K562 (cell line): ENCODE results near the gene ERH. TPM values are rescaled to one million over a fixed set of nuclear protein-coding genes. Genes with fewer than 3 reads are reported as not detected.

Experiments
- ATAC-seq: fragments of 200-7000 bp; cut with Tn5 transposase; 3 replicates; pipeline ENCODE4 v1.9.1; 2020; ENCODE audit warnings: moderate library complexity
- BruUV-seq: library from RNA; stranded (reverse); fragments of 400-500 nt; replicated peaks from 2 replicates; lab custom pipeline; 2021; lab: Mats Ljungman, UMichigan
- CTCF ChIA-PET: fragments of 300-600 bp; formaldehyde crosslinking; extraction: SDS; loops from one replicate; lab custom pipeline; 2021; ENCODE audit warnings: low intra/inter-chr PET ratio; lab: Yijun Ruan, JAX
- POLR2A ChIA-PET: fragments of 300-600, 350-650 bp; sonication (Branson Sonifier 250); formaldehyde crosslinking; extraction: SDS; loops from one replicate; lab custom pipeline; 2021; ENCODE audit warnings: antibody characterized with exemption, inconsistent platforms; lab: Yijun Ruan, JAX
- DNase-seq, 4 experiments: peaks; one replicate each; pipeline versions ENCODE4 v3.0.0 to v3.0.0-alpha.2; 2011 to 2018; ENCODE audit warnings: low spot score in 3 of 4, mixed read lengths in 3 of 4; ENCODE audit errors: extremely low read depth in 1 of 4
- FAIRE-seq: peaks from 2 replicates; lab custom pipeline; 2011; peaks lifted over from hg19 to GRCh38; lab: Jason Lieb, UNC
- H2AFZ ChIP-seq: 2 replicates; pipeline ENCODE4 v1.6.0; 2011; ENCODE audit warnings: low read depth, low read length, control low read depth, inconsistent platforms
- H3K27ac ChIP-seq: fragments of 200-600 bp; 3 replicates; pipeline ENCODE4 v1.8.0; 2011; ENCODE audit warnings: low read depth, mild to moderate bottlenecking, control low read depth, inconsistent platforms, low read length, moderate library complexity, mixed read lengths; ENCODE audit errors: extremely low read depth
- H3K27me3 ChIP-seq, 2 experiments: fragments of 300-600 bp in 1 of 2; 2 replicates in 1 of 2; 3 replicates in 1 of 2; pipeline versions ENCODE4 v1.6.0 to v1.8.0; 2011; ENCODE audit warnings: inconsistent platforms in 2 of 2, low read length in 2 of 2, mild to moderate bottlenecking in 1 of 2, mixed read lengths in 1 of 2, moderate library complexity in 1 of 2; ENCODE audit not compliant: control insufficient read depth in 2 of 2, insufficient read depth in 2 of 2
- H3K36me3 ChIP-seq: fragments of 300-600 bp; 3 replicates; pipeline ENCODE4 v1.8.0; 2011; ENCODE audit warnings: mild to moderate bottlenecking, low read length, inconsistent platforms; ENCODE audit not compliant: control insufficient read depth, insufficient read depth
- H3K4me1 ChIP-seq, 2 experiments: fragments of 200-600 bp in 1 of 2; replicated peaks in 1 of 2; 2 replicates in 1 of 2; 3 replicates in 1 of 2; pipeline versions ENCODE4 v1.5.1 to v1.8.0; 2011; ENCODE audit warnings: inconsistent platforms in 2 of 2, low read length in 2 of 2, mild to moderate bottlenecking in 1 of 2, mixed read lengths in 1 of 2, moderate library complexity in 1 of 2; ENCODE audit not compliant: control insufficient read depth in 2 of 2, insufficient read depth in 2 of 2
- H3K4me2 ChIP-seq: 2 replicates; pipeline ENCODE4 v1.6.1; 2011; ENCODE audit warnings: low read length, control low read depth, inconsistent platforms, mixed read lengths; ENCODE audit not compliant: insufficient read depth
- H3K4me3 ChIP-seq: fragments of 200-600 bp; sonication (generic), shearing (Covaris generic); 2 replicates; pipeline ENCODE4 v1.5.1; 2016; ENCODE audit warnings: control low read depth, inconsistent platforms
- H3K79me2 ChIP-seq: fragments of 200-600 bp; 3 replicates; pipeline ENCODE4 v1.8.0; 2011; ENCODE audit warnings: low read length, inconsistent platforms; ENCODE audit not compliant: control insufficient read depth, insufficient read depth
- H3K9ac ChIP-seq, 2 experiments: 2 replicates each; pipeline versions ENCODE4 v1.6.0 to v1.6.1; 2011; ENCODE audit warnings: low read depth in 2 of 2, low read length in 2 of 2, control low read depth in 1 of 2, inconsistent platforms in 1 of 2, mild to moderate bottlenecking in 1 of 2, mixed read lengths in 1 of 2; ENCODE audit not compliant: insufficient read depth in 1 of 2
- H3K9me1 ChIP-seq: one replicate; pipeline ENCODE4 v1.6.0; 2011; ENCODE audit warnings: inconsistent platforms, mild to moderate bottlenecking, low read length, moderate library complexity; ENCODE audit not compliant: control insufficient read depth, insufficient read depth
- H3K9me3 ChIP-seq: replicated peaks from 2 replicates; pipeline ENCODE4 v1.5.1; 2011; ENCODE audit warnings: low read depth, low read length, inconsistent platforms; ENCODE audit not compliant: control insufficient read depth, insufficient read depth
- H4K20me1 ChIP-seq: replicated peaks from 2 replicates; pipeline ENCODE4 v1.6.1; 2011; ENCODE audit warnings: low read length, inconsistent platforms, mixed read lengths; ENCODE audit not compliant: control insufficient read depth, insufficient read depth
- EWSR1 ChIP-seq: fragments of 450-650 bp; IDR thresholded peaks from 2 replicates; pipeline ENCODE4 v1.6.1; 2018; ENCODE audit warnings: borderline replicate concordance, mild to moderate bottlenecking, low read depth, moderate library complexity; ENCODE audit not compliant: partially characterized antibody
- FOXK1 ChIP-seq: sonication (generic); formaldehyde crosslinking; IDR thresholded peaks from 2 replicates; pipeline ENCODE4 v1.8.0; 2022; ENCODE audit warnings: missing genetic modification reagents, mild to moderate bottlenecking, borderline replicate concordance
- ILK ChIP-seq: fragments of 450-650 bp; IDR thresholded peaks from 2 replicates; pipeline ENCODE4 v1.6.1; 2016; ENCODE audit warnings: missing genetic modification characterization, low read depth, mild to moderate bottlenecking, missing compliant biosample characterization, moderate library complexity, borderline replicate concordance
- MCM3 ChIP-seq: fragments of 450-650 bp; IDR thresholded peaks from 2 replicates; pipeline ENCODE4 v1.6.1; 2016
- MTA1 ChIP-seq: fragments of 450-650 bp; IDR thresholded peaks from 2 replicates; pipeline ENCODE4 v1.6.1; 2017; ENCODE audit warnings: borderline replicate concordance
- MYBL2 ChIP-seq, 2 experiments: fragments of 450-650 bp in 1 of 2; sonication (generic) in 1 of 2; formaldehyde crosslinking in 1 of 2; IDR thresholded peaks; 2 replicates each; pipeline versions ENCODE4 v1.6.1 to v1.8.1; 2017 to 2022; ENCODE audit warnings: borderline replicate concordance in 1 of 2, inconsistent platforms in 1 of 2, low read depth in 1 of 2, mild to moderate bottlenecking in 1 of 2, missing genetic modification reagents in 1 of 2, moderate library complexity in 1 of 2
- PHF8 ChIP-seq: fragments of 200-600 bp; sonication (generic); IDR thresholded peaks from 2 replicates; pipeline ENCODE4 v1.6.1; 2012; ENCODE audit warnings: mixed run types, mild to moderate bottlenecking, inconsistent platforms, low read length, moderate library complexity, borderline replicate concordance
- PHTF2 ChIP-seq: fragments of 250-450 bp; sonication (Bioruptor Pico); IDR thresholded peaks from 2 replicates; pipeline ENCODE4 v1.5.0; 2021; ENCODE audit warnings: mild to moderate bottlenecking
- RBM14 ChIP-seq: fragments of 200-400 bp; formaldehyde crosslinking; IDR thresholded peaks from 2 replicates; pipeline ENCODE4 v1.6.1; 2018; ENCODE audit warnings: low read depth, mild to moderate bottlenecking, low read length, moderate library complexity, borderline replicate concordance; ENCODE audit not compliant: insufficient read depth
- SIN3B ChIP-seq: fragments of 450-650 bp; IDR thresholded peaks from 2 replicates; pipeline ENCODE4 v1.6.1; 2017; ENCODE audit warnings: low read depth, mild to moderate bottlenecking, moderate library complexity
- SNAPC5 ChIP-seq: fragments of 250-450 bp; sonication (Bioruptor Pico); IDR thresholded peaks from 2 replicates; pipeline ENCODE4 v1.8.0; 2021; ENCODE audit warnings: moderate library complexity, mild to moderate bottlenecking, inconsistent platforms
- TAF1 ChIP-seq: IDR thresholded peaks from 2 replicates; pipeline ENCODE4 v1.6.1; 2011; ENCODE audit warnings: mild to moderate bottlenecking, low read length, moderate library complexity; ENCODE audit not compliant: insufficient read depth, control insufficient read depth, severe bottlenecking; ENCODE audit errors: extremely low read depth
- ZC3H11A ChIP-seq: IDR thresholded peaks from 2 replicates; pipeline ENCODE4 v1.6.1; 2012; ENCODE audit warnings: low read depth, low read length, improper control_type of control experiment
- ZFPM2 ChIP-seq: fragments of 250-450 bp; sonication (Bioruptor Pico); IDR thresholded peaks from 2 replicates; pipeline ENCODE4 v1.5.1; 2022; ENCODE audit warnings: mild to moderate bottlenecking
- ZNF347 ChIP-seq: fragments of 450-650 bp; formaldehyde crosslinking; IDR thresholded peaks from 2 replicates; pipeline ENCODE4 v1.4.0; 2020; ENCODE audit warnings: low read depth, mild to moderate bottlenecking, moderate library complexity
- ZNF41 ChIP-seq: fragments of 250-450 bp; sonication (Bioruptor Pico); conservative IDR thresholded peaks from 2 replicates; pipeline ENCODE4 v1.4.0; 2020; ENCODE audit warnings: mild to moderate bottlenecking
- WGBS: fragments of 100-300 bp; shearing (Covaris generic); methylation state at CpG from one replicate; pipeline ENCODE4 v1.1.6; 2016; ENCODE audit warnings: low coverage, mixed read lengths; ENCODE audit not compliant: insufficient coverage; ENCODE audit errors: missing lambda C conversion rate; 5-methylcytosine and 5-hydroxymethylcytosine counted together
- in situ Hi-C: fragments of 300-500 bp; cut with MboI; formaldehyde crosslinking; loops from 4 replicates; pipeline ENCODE4 v1.15.0; 2018; ENCODE audit warnings: inconsistent platforms, mixed read lengths
- intact Hi-C: fragments of 100-400 bp; cut with micrococcal nuclease; formaldehyde crosslinking; loops from 2 replicates; pipeline ENCODE4 v1.14.2; 2022
- polyA plus RNA-seq, 8 experiments: library from polyadenylated mRNA; depleted of rRNA in 4 of 8; stranded (reverse) in 5 of 8; unstranded in 3 of 8; fragments of >200 nt; fragmentation: Nextera tagmentation in 2 of 8; fragmentation: Illumina TruSeq in 1 of 8; extraction: Ambion mirVana in 2 of 8; extraction: Trizol in 1 of 8; gene quantifications; 2 replicates each; pipeline versions ENCODE4 v1.2.1 to v1.2.3, GENCODE V29; 2011 to 2014; ENCODE audit warnings: inconsistent platforms in 1 of 8, missing spikeins in 1 of 8
- total RNA-seq, 7 experiments: library from RNA; depleted of rRNA in 6 of 7; stranded (reverse); fragments of >200 nt in 6 of 7; fragmentation: Illumina TruSeq in 2 of 7; extraction: Trizol in 2 of 7; gene quantifications; 2 replicates each; pipeline versions ENCODE4 v1.2.1 to v1.2.3, GENCODE V29; 2011 to 2021; ENCODE audit warnings: low replicate concordance in 1 of 7
- TF ChIP-seq, protein P1 (sequence below): IDR thresholded peaks from 3 replicates; pipeline ENCODE4 v1.6.1; 2011; ENCODE audit warnings: borderline replicate concordance, mild to moderate bottlenecking, moderate library complexity; ENCODE audit not compliant: insufficient read length; ENCODE audit errors: extremely low read depth

ERH gene
- total and polyA plus RNA-seq, 9 of the 15 experiments (the other 6 are each of a cell fraction or from before 2014, with no cell fraction given): 78.2 to 474 (median 250) TPM

DNA sequence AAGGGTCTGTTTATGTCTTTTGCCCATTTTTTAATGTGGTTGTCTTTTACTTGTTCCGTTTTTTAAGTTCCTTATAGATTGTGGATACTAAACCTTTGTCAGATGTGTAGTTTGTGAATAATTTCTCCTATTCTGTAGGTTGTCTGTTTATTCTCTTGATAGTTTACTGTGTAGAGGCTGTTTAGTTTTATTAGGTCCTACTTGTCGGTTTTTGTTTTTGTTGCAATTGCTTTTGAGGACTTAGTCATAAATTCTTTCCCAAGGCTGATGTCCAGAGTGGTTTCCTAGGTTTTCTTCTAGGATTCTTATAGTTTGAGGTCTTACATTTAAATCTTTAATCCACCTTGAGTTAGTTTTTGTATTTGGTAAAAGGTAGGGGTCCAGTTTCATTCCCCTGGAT is 34.3 kb upstream of the ERH start:
- Histone ChIP-seq H3K79me2 (peaks cover 5% of the 10 kb centered on the region; the same call in 2 of the 3 replicates), H4K20me1 (no peaks in the 10 kb centered on the region), H3K9ac (no peak overlapping the region), H3K4me2 (no peak overlapping the region), H3K27ac (no peak overlapping the region), H3K4me1 (no peaks in the 10 kb centered on the region), H3K9me1 (no peaks in the 10 kb centered on the region), H3K9me3 (no peaks in the 10 kb centered on the region), H3K27me3 (no peaks in the 10 kb centered on the region), H3K4me3 (no peak overlapping the region), H2AFZ (no peak overlapping the region), H3K36me3 (0 out of 3 replicates have a peak, but pooled peaks cover 2% of the 10 kb centered on the region)
- ATAC-seq: no peak
- ChIA-PET POLR2A (interaction anchor here (1.7 kb wide), 1 partner anchor 11 kb away, joined by 3 read pairs; no protein-coding TSS in a partner anchor), CTCF (no interaction called here)
- intact Hi-C loops (no loop called here), in situ Hi-C loops (no loop called here)
- FAIRE-seq: no peak
- WGBS: 83% methylated on average over 2 of the region's 2 CpGs
- DNase-seq: no peak
- BruUV-seq: no TSS peak
- TF ChIP-seq ZNF41 (CRISPR knock-in tag) (no peak), FOXK1 (CRISPR knock-in tag) (no peak), MYBL2 (IDR thresholded peaks at IDR 0.05; ENCODE audit: low read depth) (no peak), MYBL2 (CRISPR knock-in tag; IDR thresholded peaks at IDR 0.05; ENCODE audit: borderline replicate concordance) (no peak), EWSR1 (no peak), PHF8 (no peak), RBM14 (no peak), MTA1 (no peak), SNAPC5 (CRISPR knock-in tag) (no peak), TAF1 (no peak), MCM3 (no peak), SIN3B (no peak), PHTF2 (CRISPR knock-in tag) (no peak), ILK (tag) (no peak), ZFPM2 (CRISPR knock-in tag) (no peak), ZC3H11A (no peak), ZNF347 (CRISPR knock-in tag) (no peak)
- TF ChIP-seq, protein P1, sequence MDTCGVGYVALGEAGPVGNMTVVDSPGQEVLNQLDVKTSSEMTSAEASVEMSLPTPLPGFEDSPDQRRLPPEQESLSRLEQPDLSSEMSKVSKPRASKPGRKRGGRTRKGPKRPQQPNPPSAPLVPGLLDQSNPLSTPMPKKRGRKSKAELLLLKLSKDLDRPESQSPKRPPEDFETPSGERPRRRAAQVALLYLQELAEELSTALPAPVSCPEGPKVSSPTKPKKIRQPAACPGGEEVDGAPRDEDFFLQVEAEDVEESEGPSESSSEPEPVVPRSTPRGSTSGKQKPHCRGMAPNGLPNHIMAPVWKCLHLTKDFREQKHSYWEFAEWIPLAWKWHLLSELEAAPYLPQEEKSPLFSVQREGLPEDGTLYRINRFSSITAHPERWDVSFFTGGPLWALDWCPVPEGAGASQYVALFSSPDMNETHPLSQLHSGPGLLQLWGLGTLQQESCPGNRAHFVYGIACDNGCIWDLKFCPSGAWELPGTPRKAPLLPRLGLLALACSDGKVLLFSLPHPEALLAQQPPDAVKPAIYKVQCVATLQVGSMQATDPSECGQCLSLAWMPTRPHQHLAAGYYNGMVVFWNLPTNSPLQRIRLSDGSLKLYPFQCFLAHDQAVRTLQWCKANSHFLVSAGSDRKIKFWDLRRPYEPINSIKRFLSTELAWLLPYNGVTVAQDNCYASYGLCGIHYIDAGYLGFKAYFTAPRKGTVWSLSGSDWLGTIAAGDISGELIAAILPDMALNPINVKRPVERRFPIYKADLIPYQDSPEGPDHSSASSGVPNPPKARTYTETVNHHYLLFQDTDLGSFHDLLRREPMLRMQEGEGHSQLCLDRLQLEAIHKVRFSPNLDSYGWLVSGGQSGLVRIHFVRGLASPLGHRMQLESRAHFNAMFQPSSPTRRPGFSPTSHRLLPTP: no peak
